Heart left ventricle (tissue), 13 donors: ENCODE results near the gene CDH18.

Source experiments
- CTCF ChIP-seq, 12 donors: fragments of 200-600 bp; sonication (generic) in 4 of 12; IDR thresholded peaks; one replicate each; pipeline versions ENCODE4 v1.5.0 to v1.8.0; 2018 to 2022; ENCODE audit warnings: antibody characterized with exemption in 12 of 12, mild to moderate bottlenecking in 5 of 12
- POLR2A ChIP-seq, 2 donors: fragments of 450-650 bp; IDR thresholded peaks; one replicate each; pipeline ENCODE4 v1.6.1; 2017; ENCODE audit warnings: antibody characterized with exemption in 2 of 2, mild to moderate bottlenecking in 2 of 2, moderate library complexity in 2 of 2
- donor health status: ischemic (EF 13 %, LVEDD 7.1; RV severe dilation, severe dysfunction).
- donor health status: DM: no; HTN: yes; CAD: no.
- donor health status: DM: no; HTN: no; CAD: no.
- donor health status: ischemic (EF 25% LVEDD 6.9; RV normal size, moderate dysfunction).
- donor health status: ischemic (EF 25% LVEDD 5.7; RV mildly dilated, moderate dysfunction).
- donor health status: ischemic (EF 35%, LVEDD 5.7; RV mildly dilated, moderate dysfunction).
- donor health status: nonischemic (EF 11% LVEDD 7.7; RV severe dilation, severe dysfunction).
- donor health status: DM: yes; HTN: yes; CAD: no.
- donor health status: PGD.
- donor health status: ischemic (EF 29% LVEDD 5.4; RV normal size, mild dysfunction).
- donor health status: nonischemic (EF 23%, LVEDD 6.1; RV moderate dilation, normal function).

- TF ChIP-seq CTCF (IDR thresholded peaks at IDR 0.05): no peak
- TF ChIP-seq POLR2A (IDR thresholded peaks at IDR 0.05): no peak
Observed at GRCh38 chr5:19625562-19625961, 362.4 kb downstream of the CDH18 start.
